IMR-90 (cell line): ENCODE measurements around the gene ACAP1. TPM values are rescaled to one million over a fixed set of nuclear protein-coding genes. Genes with fewer than 3 reads are reported as not detected.

Experiments
- ATAC-seq: fragments of 200-7000 bp; cut with Tn5 transposase; 2 replicates; pipeline ENCODE4 v1.9.1; 2020; ENCODE audit warnings: low read depth, mild to moderate bottlenecking, moderate library complexity
- Bru-seq: library from RNA; stranded (reverse); fragments of 400-500 nt; gene quantifications from one replicate; lab custom pipeline; 2021; lab: Mats Ljungman, UMichigan
- BruChase-seq, 2 experiments: library from RNA; stranded (reverse); fragments of 400-500 nt; gene quantifications; one replicate each; lab custom pipeline; 2021; lab: Mats Ljungman, UMichigan
- BruUV-seq: library from RNA; stranded (reverse); fragments of 400-500 nt; replicated peaks from 2 replicates; lab custom pipeline; 2021; lab: Mats Ljungman, UMichigan
- CTCF ChIA-PET: fragments of 300-600 bp; formaldehyde crosslinking; extraction: SDS; loops from one replicate; lab custom pipeline; 2021; ENCODE audit warnings: antibody characterized with exemption; lab: Yijun Ruan, JAX
- POLR2A ChIA-PET: fragments of 300-600 bp; sonication (Branson Sonifier 250); formaldehyde crosslinking; loops from one replicate; lab custom pipeline; 2022; ENCODE audit warnings: antibody characterized with exemption; ENCODE audit not compliant: unreplicated experiment; lab: Charles Lee
- DNase-seq: peaks from one replicate; pipeline ENCODE4 v3.0.0; 2013
- H2AFZ ChIP-seq: replicated peaks from 2 replicates; pipeline ENCODE3; 2013; ENCODE audit warnings: low read length, mild to moderate bottlenecking; ENCODE audit not compliant: poor library complexity
- H2AK5ac ChIP-seq: 2 replicates; pipeline ENCODE4 v1.6.1; 2013; ENCODE audit warnings: low read depth, low read length, inconsistent platforms
- H2AK9ac ChIP-seq: replicated peaks from 2 replicates; pipeline ENCODE3; 2013; ENCODE audit warnings: mild to moderate bottlenecking, low read depth, low read length, moderate library complexity; ENCODE audit not compliant: poor library complexity
- H2BK120ac ChIP-seq: 2 replicates; pipeline ENCODE4 v1.6.1; 2013; ENCODE audit warnings: low read depth, low read length, inconsistent platforms
- H2BK15ac ChIP-seq: 3 replicates; pipeline ENCODE4 v1.6.1; 2013; ENCODE audit warnings: low read depth, low read length, inconsistent platforms
- H2BK20ac ChIP-seq: 2 replicates; pipeline ENCODE4 v1.6.1; 2013; ENCODE audit warnings: low read depth, mild to moderate bottlenecking, inconsistent platforms, low read length, moderate library complexity
- H2BK5ac ChIP-seq: 2 replicates; pipeline ENCODE4 v1.6.1; 2013; ENCODE audit warnings: mild to moderate bottlenecking, low read depth, low read length, inconsistent platforms; ENCODE audit not compliant: poor library complexity, severe bottlenecking
- H3K14ac ChIP-seq: replicated peaks from 2 replicates; pipeline ENCODE4 v1.6.1; 2013; ENCODE audit warnings: low read depth, low read length, inconsistent platforms
- H3K18ac ChIP-seq: 2 replicates; pipeline ENCODE4 v1.6.1; 2013; ENCODE audit warnings: low read depth, low read length, control low read depth
- H3K23ac ChIP-seq: 2 replicates; pipeline ENCODE4 v1.6.1; 2013; ENCODE audit warnings: low read depth, low read length, inconsistent platforms
- H3K27ac ChIP-seq: 2 replicates; pipeline ENCODE4 v1.5.1; 2013; ENCODE audit warnings: mild to moderate bottlenecking, control low read depth, low read length; ENCODE audit not compliant: insufficient read depth
- H3K27me3 ChIP-seq: 2 replicates; pipeline ENCODE4 v1.6.1; 2013; ENCODE audit warnings: low read length; ENCODE audit not compliant: control insufficient read depth, insufficient read depth
- H3K36me3 ChIP-seq: 2 replicates; pipeline ENCODE4 v1.6.1; 2013; ENCODE audit warnings: low read length, mixed read lengths; ENCODE audit not compliant: control insufficient read depth, insufficient read depth
- H3K4ac ChIP-seq: 2 replicates; pipeline ENCODE4 v1.6.1; 2013; ENCODE audit warnings: low read depth, low read length, inconsistent platforms
- H3K4me1 ChIP-seq: 2 replicates; pipeline ENCODE4 v1.6.1; 2013; ENCODE audit warnings: low read length, mixed read lengths; ENCODE audit not compliant: control insufficient read depth, insufficient read depth
- H3K4me2 ChIP-seq: 2 replicates; pipeline ENCODE4 v1.6.1; 2013; ENCODE audit warnings: low read depth, mild to moderate bottlenecking, control low read depth, low read length, moderate library complexity
- H3K4me3 ChIP-seq: 2 replicates; pipeline ENCODE4 v1.5.1; 2013; ENCODE audit warnings: low read depth, mild to moderate bottlenecking, control low read depth, low read length, moderate library complexity; ENCODE audit not compliant: insufficient read depth
- H3K56ac ChIP-seq: 2 replicates; pipeline ENCODE4 v1.6.1; 2013; ENCODE audit warnings: low read length, inconsistent platforms; ENCODE audit not compliant: insufficient read depth; ENCODE audit errors: extremely low read depth
- H3K79me1 ChIP-seq, 2 experiments: 2 replicates each; pipeline ENCODE4 v1.6.1; 2013; ENCODE audit warnings: low read length in 2 of 2, inconsistent platforms in 1 of 2, low read depth in 1 of 2
- H3K9ac ChIP-seq: 2 replicates; pipeline ENCODE4 v1.6.1; 2013; ENCODE audit warnings: low read depth, low read length, control low read depth
- H3K9me1 ChIP-seq: 2 replicates; pipeline ENCODE4 v1.6.1; 2013; ENCODE audit warnings: low read length, inconsistent platforms; ENCODE audit not compliant: insufficient read depth
- H3K9me3 ChIP-seq: 2 replicates; pipeline ENCODE4 v1.6.1; 2013; ENCODE audit warnings: low read length; ENCODE audit not compliant: control insufficient read depth, insufficient read depth
- H4K20me1 ChIP-seq: 2 replicates; pipeline ENCODE4 v1.6.1; 2013; ENCODE audit warnings: low read length, inconsistent platforms; ENCODE audit not compliant: insufficient read depth
- H4K5ac ChIP-seq: 2 replicates; pipeline ENCODE4 v1.6.1; 2013; ENCODE audit warnings: mild to moderate bottlenecking, low read depth, low read length, control low read depth
- H4K8ac ChIP-seq, 2 experiments: 2 replicates each; pipeline ENCODE4 v1.6.1; 2013; ENCODE audit warnings: low read depth in 2 of 2, low read length in 2 of 2, control low read depth in 1 of 2, inconsistent platforms in 1 of 2
- H4K91ac ChIP-seq: 2 replicates; pipeline ENCODE4 v1.6.1; 2013; ENCODE audit warnings: low read depth, low read length, inconsistent platforms; ENCODE audit not compliant: insufficient read depth
- MAZ ChIP-seq: IDR thresholded peaks from 2 replicates; pipeline ENCODE4 v1.6.1; 2012; ENCODE audit warnings: low read depth, mild to moderate bottlenecking, low read length, improper control_type of control experiment, moderate library complexity, borderline replicate concordance
- MXI1 ChIP-seq: IDR thresholded peaks from 2 replicates; pipeline ENCODE4 v1.6.1; 2012; ENCODE audit warnings: low read depth, mild to moderate bottlenecking, low read length, moderate library complexity, borderline replicate concordance
- POLR2A ChIP-seq: IDR thresholded peaks from 2 replicates; pipeline ENCODE4 v1.6.1; 2012; ENCODE audit warnings: mild to moderate bottlenecking, low read depth, low read length
- RCOR1 ChIP-seq: IDR thresholded peaks from 2 replicates; pipeline ENCODE4 v1.6.1; 2012; ENCODE audit warnings: mild to moderate bottlenecking, low read length, improper control_type of control experiment; ENCODE audit not compliant: insufficient replicate concordance
- WGBS, 2 experiments: methylation state at CpG; one replicate each; pipeline versions ENCODE4 v1.1.5 to v1.1.7; 2013; ENCODE audit warnings: missing lambda C conversion rate in 2 of 2; ENCODE audit not compliant: insufficient read length in 1 of 2; ENCODE audit errors: extremely low coverage in 2 of 2; 5-methylcytosine and 5-hydroxymethylcytosine counted together
- dilution Hi-C: fragments of 300-500 bp; cut with HindIII; formaldehyde crosslinking; loops from one replicate; pipeline ENCODE4 v1.14.3; 2018; ENCODE audit warnings: low sequenced_read_pairs; ENCODE audit not compliant: unreplicated experiment
- in situ Hi-C: fragments of 300-500 bp; cut with MboI; formaldehyde crosslinking; loops from 3 replicates; pipeline ENCODE4 v1.14.3; 2019; ENCODE audit warnings: low sequenced_read_pairs, inconsistent platforms, mixed read lengths
- intact Hi-C: fragments of 100-400 bp; cut with micrococcal nuclease; formaldehyde crosslinking; loops from 2 replicates; pipeline ENCODE4 v1.10.0; 2022
- long read RNA-seq: library from polyadenylated mRNA; unstranded; transcript quantifications from one replicate; pipeline ENCODE4 v2.0.0, GENCODE V29; 2021; ENCODE audit not compliant: unreplicated experiment
- polyA plus RNA-seq, 3 experiments: library from polyadenylated mRNA; depleted of rRNA; stranded (reverse); fragments of >200 nt; gene quantifications; 2 replicates each; pipeline ENCODE4 v1.2.3, GENCODE V29; 2012; ENCODE audit warnings: low replicate concordance in 1 of 3
- total RNA-seq: library from RNA; depleted of rRNA; stranded (reverse); fragments of >200 nt; gene quantifications from 2 replicates; pipeline ENCODE4 v1.2.3, GENCODE V29; 2012; rRNA removed
- TF ChIP-seq, protein P1 (sequence below): fragments of 150-350 bp; IDR thresholded peaks from 2 replicates; pipeline ENCODE4 v1.6.1; 2016; ENCODE audit warnings: low read depth, mild to moderate bottlenecking, low read length, moderate library complexity, borderline replicate concordance
- TF ChIP-seq, protein P2 (sequence below): conservative IDR thresholded peaks from 2 replicates; pipeline ENCODE4 v1.5.1; 2012; ENCODE audit warnings: mild to moderate bottlenecking, low read depth, low read length, improper control_type of control experiment

ACAP1 gene, protein sequence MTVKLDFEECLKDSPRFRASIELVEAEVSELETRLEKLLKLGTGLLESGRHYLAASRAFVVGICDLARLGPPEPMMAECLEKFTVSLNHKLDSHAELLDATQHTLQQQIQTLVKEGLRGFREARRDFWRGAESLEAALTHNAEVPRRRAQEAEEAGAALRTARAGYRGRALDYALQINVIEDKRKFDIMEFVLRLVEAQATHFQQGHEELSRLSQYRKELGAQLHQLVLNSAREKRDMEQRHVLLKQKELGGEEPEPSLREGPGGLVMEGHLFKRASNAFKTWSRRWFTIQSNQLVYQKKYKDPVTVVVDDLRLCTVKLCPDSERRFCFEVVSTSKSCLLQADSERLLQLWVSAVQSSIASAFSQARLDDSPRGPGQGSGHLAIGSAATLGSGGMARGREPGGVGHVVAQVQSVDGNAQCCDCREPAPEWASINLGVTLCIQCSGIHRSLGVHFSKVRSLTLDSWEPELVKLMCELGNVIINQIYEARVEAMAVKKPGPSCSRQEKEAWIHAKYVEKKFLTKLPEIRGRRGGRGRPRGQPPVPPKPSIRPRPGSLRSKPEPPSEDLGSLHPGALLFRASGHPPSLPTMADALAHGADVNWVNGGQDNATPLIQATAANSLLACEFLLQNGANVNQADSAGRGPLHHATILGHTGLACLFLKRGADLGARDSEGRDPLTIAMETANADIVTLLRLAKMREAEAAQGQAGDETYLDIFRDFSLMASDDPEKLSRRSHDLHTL
- total RNA-seq (under 0.01 and 0.83 TPM in 2 replicates), polyA plus RNA-seq (2012; rRNA removed) (2.1 and 2.3 TPM in 2 replicates), Bru-seq, nascent RNA (percentile 15 among the genes with signal in this experiment), BruChase-seq, experiment 1, labeled RNA remaining after a 6-hour chase (percentile 14 among the genes with signal in this experiment), BruChase-seq, experiment 2, labeled RNA remaining after a 2-hour chase (percentile 9 among the genes with signal in this experiment)
- polyA plus RNA-seq (2012; cell fraction: cytosol; rRNA removed), result 0.23 and 2.6 TPM in 2 replicates
- 1.1 and 1.3 TPM in 2 replicates for polyA plus RNA-seq (2012; cell fraction: nucleus; rRNA removed; ENCODE audit: low replicate concordance)
- long read RNA-seq, partial matches to known transcripts, result 0 of 1 reads
- long read RNA-seq, other reads (novel, unspliced or antisense), result 1 of 1 reads

DNA sequence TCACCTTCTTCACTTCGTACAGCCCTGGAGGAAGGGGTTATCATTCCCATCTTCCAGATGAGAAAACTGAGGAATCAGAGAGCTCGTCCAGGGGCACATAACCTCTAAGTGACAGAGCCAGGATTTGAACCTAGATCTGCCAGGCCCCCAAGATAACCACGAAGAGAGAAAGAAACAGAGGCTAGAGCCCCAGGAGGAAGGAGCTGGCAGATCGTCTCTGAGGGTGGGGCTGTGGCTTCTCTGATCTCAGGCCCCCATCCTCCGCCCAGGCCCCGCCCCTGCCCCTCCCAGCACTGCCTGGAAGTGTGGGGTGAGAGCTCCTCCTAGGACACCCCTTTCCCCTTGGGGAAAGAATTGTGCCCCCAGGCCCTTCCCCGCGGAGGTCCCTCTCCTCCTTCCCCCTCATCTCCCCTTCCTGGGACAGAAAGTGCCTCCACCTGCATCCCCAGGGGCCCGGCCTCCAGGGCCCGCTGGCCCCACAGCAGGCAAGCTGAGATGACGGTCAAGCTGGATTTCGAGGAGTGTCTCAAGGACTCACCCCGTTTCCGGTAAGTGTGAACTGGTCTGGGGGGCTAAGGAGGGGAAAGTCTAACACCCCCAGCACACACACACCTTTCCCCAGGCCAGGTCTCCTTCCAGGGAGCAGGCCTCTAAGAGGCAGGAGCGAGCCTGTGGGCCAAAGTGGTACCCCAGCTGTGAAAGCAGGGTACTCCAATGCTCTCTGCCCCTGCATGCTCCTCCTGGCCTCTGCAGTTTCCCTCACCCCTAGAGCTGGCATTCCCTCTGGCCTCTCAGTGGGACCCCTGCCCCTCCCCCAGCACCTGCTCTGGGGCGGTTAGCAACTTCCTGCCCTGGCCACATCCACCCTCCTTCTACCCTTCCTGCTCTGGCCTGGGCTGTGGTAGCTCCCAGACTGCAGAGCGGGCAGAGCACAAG is at the start of gene ACAP1:
Gene ACAP1 (plus strand): TSS at position 290 of the 936 bp plus-strand sequence. CDS start 206 bp downstream, at position 496.
- Histone ChIP-seq H3K27me3 (peaks cover 12% of the 10 kb centered on the region), H3K27ac (no peak within 1 kb of the TSS), H3K23ac (no peak within 1 kb of the TSS), H4K5ac (no peak within 1 kb of the TSS), H3K9ac (no peak within 1 kb of the TSS), H2AK5ac (no peak within 1 kb of the TSS), H3K4me1 (no peaks in the 10 kb centered on the region), H2AK9ac (peak within 1 kb of the TSS; percentile 16), H2BK15ac (no peak within 1 kb of the TSS), H3K56ac (no peak within 1 kb of the TSS), H3K79me1 (no peaks in the 10 kb centered on the region), H3K9me3 (no peaks in the 10 kb centered on the region), H2BK120ac (no peak within 1 kb of the TSS), H4K8ac (no peak within 1 kb of the TSS), H3K9me1 (no peaks in the 10 kb centered on the region), H4K91ac (no peak within 1 kb of the TSS), H3K14ac (no peak within 1 kb of the TSS), H4K20me1 (no peaks in the 10 kb centered on the region), H3K4me3 (no peak within 1 kb of the TSS), H3K4ac (no peak within 1 kb of the TSS), H3K4me2 (no peak within 1 kb of the TSS), H2BK20ac (no peak within 1 kb of the TSS), H3K36me3 (no peaks in the 10 kb centered on the region), H2BK5ac (no peak within 1 kb of the TSS), H3K18ac (no peak within 1 kb of the TSS), H2AFZ (peak within 1 kb of the TSS; percentile 51)
- ATAC-seq, result peak; percentile 17; the same call in 1 of the 2 replicates
- no peak for DNase-seq
- dilution Hi-C loops (no loop called here), intact Hi-C loops (no loop called here), in situ Hi-C loops (no loop called here)
- 67% methylated on average over 1 of the region's 17 CpGs; no CpG with 5 or more reads in 1 of the 2 experiments for WGBS, 2 experiments
- POLR2A ChIA-PET, result no interaction called here
- no peak for TF ChIP-seq POLR2A
- TF ChIP-seq, protein P1, sequence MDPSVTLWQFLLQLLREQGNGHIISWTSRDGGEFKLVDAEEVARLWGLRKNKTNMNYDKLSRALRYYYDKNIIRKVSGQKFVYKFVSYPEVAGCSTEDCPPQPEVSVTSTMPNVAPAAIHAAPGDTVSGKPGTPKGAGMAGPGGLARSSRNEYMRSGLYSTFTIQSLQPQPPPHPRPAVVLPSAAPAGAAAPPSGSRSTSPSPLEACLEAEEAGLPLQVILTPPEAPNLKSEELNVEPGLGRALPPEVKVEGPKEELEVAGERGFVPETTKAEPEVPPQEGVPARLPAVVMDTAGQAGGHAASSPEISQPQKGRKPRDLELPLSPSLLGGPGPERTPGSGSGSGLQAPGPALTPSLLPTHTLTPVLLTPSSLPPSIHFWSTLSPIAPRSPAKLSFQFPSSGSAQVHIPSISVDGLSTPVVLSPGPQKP, result no peak
- TF ChIP-seq RCOR1, result no peak
- TF ChIP-seq MXI1, result no peak
- TF ChIP-seq, protein P2, sequence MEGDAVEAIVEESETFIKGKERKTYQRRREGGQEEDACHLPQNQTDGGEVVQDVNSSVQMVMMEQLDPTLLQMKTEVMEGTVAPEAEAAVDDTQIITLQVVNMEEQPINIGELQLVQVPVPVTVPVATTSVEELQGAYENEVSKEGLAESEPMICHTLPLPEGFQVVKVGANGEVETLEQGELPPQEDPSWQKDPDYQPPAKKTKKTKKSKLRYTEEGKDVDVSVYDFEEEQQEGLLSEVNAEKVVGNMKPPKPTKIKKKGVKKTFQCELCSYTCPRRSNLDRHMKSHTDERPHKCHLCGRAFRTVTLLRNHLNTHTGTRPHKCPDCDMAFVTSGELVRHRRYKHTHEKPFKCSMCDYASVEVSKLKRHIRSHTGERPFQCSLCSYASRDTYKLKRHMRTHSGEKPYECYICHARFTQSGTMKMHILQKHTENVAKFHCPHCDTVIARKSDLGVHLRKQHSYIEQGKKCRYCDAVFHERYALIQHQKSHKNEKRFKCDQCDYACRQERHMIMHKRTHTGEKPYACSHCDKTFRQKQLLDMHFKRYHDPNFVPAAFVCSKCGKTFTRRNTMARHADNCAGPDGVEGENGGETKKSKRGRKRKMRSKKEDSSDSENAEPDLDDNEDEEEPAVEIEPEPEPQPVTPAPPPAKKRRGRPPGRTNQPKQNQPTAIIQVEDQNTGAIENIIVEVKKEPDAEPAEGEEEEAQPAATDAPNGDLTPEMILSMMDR, result no peak
- no peak for TF ChIP-seq MAZ
- CTCF ChIA-PET, result no interaction called here
- no TSS peak for BruUV-seq
